RCC 7860 (cell line): ENCODE results near the gene TMEM131L.
"Not testable (repeated sequence)": the region's sequence is repeated elsewhere in the genome, so short reads cannot be mapped to it uniquely, and the experiment has no call there.

Experiments used
- DNase-seq: peaks from one replicate; pipeline ENCODE4 v3.0.0-alpha.2; 2015; ENCODE audit warnings: low spot score
- FAIRE-seq: peaks from 2 replicates; lab custom pipeline; 2012; peaks lifted over from hg19 to GRCh38; lab: Jason Lieb, UNC

TMEM131L gene

DNA sequence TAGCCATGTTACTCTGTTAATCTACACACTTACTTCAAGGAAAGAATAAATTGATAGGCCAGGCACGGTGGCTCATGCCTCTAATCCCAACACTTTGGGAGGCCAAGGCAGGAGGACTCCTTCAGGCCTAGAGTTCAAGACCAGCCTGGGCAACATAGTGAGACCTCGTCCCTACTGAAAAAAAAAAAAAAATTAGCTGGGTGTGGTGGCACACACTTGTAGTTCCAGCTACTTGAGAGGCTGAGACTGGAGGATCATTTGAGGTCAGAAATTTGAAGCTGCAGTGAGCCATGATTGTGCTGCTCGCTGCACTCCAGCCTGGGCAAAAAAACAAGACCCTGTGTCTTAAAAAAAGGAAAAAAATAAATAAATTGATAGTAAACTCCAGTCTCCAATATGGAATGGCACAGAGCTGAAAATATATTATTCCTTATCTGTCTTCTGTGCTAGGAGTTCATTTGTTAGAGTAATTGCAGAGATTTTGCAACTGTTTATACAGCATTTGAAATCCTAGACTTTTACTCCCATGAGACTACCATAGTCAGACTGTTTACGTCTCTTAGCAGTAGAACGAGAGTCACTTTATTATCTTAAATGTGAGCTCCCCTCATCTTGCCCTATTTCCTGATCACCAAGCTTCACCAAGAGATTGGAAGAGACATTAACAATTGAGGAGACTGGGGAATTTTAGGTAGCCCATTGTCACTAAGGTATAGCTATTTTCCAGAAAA is 18.8 kb upstream of the TMEM131L start:
- FAIRE-seq (no peak), DNase-seq (no peak)

GRCh38 chr4:153448003-153448731 is 18.0 kb upstream of the TMEM131L start:
- no peak for DNase-seq
- FAIRE-seq, result no peak

DNA sequence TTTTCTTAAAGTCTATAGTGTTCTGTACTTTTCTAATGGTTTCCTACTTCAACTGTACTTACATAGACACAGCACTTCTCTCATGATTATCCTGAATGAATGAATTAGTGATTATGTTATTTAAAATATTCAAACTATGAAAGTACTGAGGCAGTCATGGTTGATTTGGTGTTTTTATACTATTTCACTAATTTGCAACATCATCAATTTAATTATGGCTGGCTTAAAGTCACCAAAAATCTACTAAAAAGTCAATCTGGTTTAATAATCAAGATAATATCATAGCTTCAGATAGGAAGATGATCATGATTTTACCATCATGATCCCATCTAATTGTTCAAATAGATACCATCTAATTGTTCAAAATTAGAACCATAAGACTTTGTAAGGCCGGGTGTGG is 16.8 kb upstream of the TMEM131L start:
- no peak for FAIRE-seq
- DNase-seq, result no peak

DNA sequence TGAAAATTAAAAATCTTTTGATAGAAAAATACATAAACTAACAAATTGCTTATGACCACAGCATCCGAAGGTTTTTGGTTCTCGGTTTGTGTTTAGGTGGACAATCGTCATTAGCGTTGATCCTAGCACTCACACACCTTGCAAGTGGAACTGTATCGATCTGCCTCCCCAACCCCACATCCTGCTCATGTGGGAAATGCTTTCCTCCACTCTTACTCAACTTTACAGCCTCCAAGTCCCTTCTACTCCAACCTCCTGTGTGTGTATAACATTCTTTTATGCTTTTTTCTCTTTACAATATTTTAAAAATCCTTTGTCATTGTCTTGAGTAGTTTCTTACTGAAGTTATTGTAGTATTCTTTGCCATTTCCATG is 15.6 kb upstream of the TMEM131L start:
- no peak for DNase-seq
- no peak for FAIRE-seq

GRCh38 chr4:153451145-153451544 is 15.0 kb upstream of the TMEM131L start:
- DNase-seq, FAIRE-seq: not testable (repeated sequence)

DNA sequence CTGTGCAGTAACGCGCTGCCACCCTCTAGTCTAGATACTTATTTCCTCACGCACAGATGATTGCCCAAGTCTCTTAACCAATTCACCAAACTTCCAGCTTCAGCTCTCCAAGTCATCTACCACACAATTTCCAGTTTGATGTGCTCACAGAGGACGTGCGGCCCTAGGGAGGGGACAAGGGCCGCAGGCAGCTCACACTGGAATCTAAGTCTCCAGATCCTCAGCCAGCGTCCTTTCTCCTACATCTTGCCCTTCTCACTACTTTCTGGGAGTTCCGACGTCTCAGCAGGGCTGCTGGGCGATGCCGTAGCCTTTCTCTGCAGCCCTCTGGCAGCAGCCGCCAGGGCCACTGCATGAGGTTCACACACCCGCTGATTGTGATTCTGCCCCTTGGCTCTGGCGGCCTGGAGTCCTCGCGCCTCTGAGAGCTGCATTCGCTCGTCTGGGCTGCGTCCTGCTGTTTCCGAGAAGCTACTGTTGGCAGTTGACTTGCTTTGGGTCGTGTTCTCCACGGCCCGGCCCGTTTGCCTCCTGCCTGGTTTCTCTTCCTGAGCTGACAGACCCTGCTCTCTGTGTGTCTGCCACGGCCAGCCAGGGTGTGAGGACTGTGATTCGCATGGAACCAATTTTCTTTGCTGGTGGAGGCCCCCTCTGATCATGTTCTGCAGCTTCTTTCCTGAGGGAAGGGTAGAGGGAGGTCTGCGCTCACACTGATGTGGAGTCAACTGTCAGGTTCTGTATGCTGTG is 14.1 kb upstream of the TMEM131L start:
- no peak for FAIRE-seq
- no peak for DNase-seq

GRCh38 chr4:153452658-153453378 is 13.3 kb upstream of the TMEM131L start:
- no peak for DNase-seq
- no peak for FAIRE-seq

GRCh38 chr4:153453402-153453801 is 12.8 kb upstream of the TMEM131L start:
- DNase-seq (no peak), FAIRE-seq (no peak)

DNA sequence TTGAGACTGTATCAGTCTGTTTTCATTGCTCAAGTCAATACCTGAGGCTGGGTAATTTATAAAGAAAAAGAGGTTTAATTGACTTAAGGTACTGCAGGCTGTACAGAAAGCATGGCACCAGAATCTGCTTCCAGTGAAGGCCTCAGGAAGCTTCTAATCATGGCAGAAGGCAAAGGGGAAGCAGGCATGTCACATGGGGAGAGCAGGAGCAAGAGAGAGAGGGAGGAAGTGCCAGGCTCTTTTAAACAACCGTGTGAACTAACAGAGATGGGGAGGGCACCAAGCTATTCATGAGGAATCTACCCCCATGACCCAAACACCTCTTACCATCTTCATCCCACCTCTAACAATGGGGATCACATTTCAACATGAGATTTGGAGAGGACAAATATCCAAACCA is 7.2 kb upstream of the TMEM131L start:
- DNase-seq (no peak), FAIRE-seq (no peak)

DNA sequence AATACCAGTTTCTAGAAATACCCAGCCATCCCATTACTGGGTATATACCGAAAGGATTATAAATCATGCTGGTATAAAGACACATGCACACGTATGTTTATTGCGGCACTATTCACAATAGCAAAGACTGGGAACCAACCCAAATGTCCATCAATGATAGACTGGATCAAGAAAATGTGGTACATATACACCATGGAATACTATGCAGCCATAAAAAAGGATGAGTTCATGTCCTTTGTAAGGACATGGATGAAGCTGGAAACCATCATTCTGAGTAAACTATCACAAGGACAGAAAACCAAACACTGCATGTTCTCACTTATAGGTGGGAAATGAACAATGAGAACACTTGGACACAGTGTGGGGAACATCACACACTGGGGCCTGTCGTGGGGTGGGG is 4.6 kb upstream of the TMEM131L start:
- not testable (repeated sequence) for DNase-seq, FAIRE-seq

DNA sequence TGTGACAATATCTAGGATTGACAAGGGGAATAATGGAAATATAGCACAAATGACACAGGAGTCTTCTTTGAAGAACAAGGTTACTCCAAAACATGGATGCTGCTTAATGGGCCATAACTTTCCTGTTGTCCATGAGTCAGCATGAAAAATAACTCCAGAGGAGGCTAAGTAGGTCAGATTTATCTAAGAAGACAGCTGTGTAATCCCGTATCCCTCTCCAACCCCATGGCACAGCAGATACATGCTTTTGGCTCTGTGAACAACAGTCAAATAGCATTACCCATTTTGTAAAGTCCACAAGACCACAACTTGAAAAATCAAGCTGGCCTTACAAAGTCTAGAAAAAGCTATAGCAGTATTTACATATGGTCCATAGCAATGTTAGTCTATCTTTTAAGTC is 2.1 kb upstream of the TMEM131L start:
- DNase-seq (peak; percentile 37), FAIRE-seq (no peak)

DNA sequence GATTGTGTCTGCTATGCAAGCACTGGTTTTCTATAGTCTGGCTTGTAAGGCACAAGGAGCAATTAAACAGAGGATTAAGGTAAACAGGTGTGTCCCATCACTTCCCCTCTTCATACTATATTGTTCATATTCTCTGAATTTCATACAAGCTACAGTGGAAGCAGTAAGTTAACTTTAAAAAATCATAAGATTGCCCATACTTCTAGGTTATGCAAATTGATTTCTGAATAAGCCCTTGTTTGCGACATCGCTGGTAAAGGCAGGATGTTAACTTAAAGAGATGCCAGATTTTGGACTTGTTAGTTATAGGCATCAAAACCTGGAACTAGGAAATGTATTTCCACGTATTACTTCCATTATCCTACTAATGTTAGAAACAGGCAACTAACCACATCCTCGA is 1.0 kb upstream of the TMEM131L start:
- DNase-seq, result no peak
- no peak for FAIRE-seq

GRCh38 chr4:153465615-153466080 is 512 bp upstream of the TMEM131L start:
- FAIRE-seq, result no peak
- no peak for DNase-seq

- no peak for FAIRE-seq
These were observed 1.1 kb downstream of the TMEM131L start for GRCh38 chr4:153466949-153467896.

DNA sequence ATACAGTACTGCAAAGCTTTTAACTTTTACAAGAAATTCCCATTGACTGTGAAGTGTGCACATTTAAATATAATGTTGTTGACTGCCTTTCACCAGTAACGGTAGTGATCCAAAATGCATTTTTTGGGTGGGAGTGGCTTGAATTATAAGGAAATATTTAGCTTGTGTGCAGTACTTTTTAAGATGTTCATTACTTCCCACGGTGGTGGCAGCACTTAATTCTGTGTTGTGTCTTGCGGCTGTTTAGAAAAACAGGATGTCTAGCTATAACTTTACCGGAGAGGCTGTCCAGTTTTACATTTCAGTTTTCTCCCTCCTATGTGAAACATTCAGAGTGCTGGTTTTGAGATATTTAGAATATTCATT is 1.7 kb downstream of the TMEM131L start:
- DNase-seq (no peak), FAIRE-seq (no peak)

More at GRCh38 chr4:153466949-153467896, 1.1 kb downstream of the TMEM131L start:
- DNase-seq, result no peak

GRCh38 chr4:153468587-153468986 is 2.4 kb downstream of the TMEM131L start:
- FAIRE-seq, result no peak

GRCh38 chr4:153469031-153469430 is 2.9 kb downstream of the TMEM131L start:
- no peak for FAIRE-seq
- no peak for DNase-seq

More at GRCh38 chr4:153468587-153468986, 2.4 kb downstream of the TMEM131L start:
- no peak for DNase-seq

DNA sequence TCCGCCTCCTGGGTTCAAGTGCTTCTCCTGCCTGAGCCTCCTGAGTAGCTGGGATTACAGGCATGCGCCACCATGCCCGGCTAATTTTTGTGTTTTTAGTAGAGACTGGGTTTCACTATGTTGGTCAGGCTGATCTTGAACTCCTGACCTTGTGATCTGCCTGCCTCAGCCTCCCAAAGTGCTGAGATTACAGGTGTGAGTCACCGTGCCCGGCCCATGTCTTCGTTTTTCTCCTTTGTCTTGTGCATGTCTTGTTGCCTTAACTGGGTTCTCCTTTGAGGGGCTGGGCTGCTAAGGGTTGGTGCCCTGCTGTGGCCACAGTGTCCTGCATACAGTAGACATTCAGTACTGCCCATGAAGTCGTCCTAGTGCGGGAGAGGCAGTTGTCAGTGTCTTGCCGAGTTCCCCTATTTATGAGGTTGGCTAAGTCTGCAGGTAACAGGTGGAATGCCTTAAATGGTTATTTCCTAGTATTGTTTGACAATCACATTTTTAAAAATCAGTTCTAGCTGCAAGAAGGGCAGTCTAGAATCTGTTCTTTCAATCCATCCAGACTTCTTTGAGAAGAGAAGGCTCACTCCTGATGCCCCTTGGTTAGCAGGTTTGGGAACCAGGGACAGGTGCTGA is 5.0 kb downstream of the TMEM131L start:
- DNase-seq, FAIRE-seq: not testable (repeated sequence)

- DNase-seq (no peak), FAIRE-seq (no peak)
These were observed 5.5 kb downstream of the TMEM131L start for GRCh38 chr4:153471698-153472093.
